Psoas muscle (tissue), 8 donors: ENCODE measurements around the gene GALNT17. TPM values are rescaled to one million over a fixed set of nuclear protein-coding genes. Genes with fewer than 3 reads are reported as not detected.

Source experiments
- ATAC-seq, 4 donors: fragments of 200-7000 bp; cut with Tn5 transposase; one replicate each; pipeline ENCODE4 v1.9.1; 2020; ENCODE audit warnings: moderate library complexity in 3 of 4, mild to moderate bottlenecking in 2 of 4
- DNase-seq, 2 donors: peaks; one replicate each; pipeline ENCODE4 v3.0.0-alpha.2; 2020
- H3K27ac ChIP-seq: fragments of 200-600 bp; one replicate; pipeline ENCODE4 v1.8.0; 2022
- H3K27me3 ChIP-seq, 3 donors: fragments of 200-600 bp in 1 of 3; one replicate each; pipeline versions ENCODE4 v1.6.1 to v1.8.0; 2013 to 2022; ENCODE audit warnings: low read length in 2 of 3, mild to moderate bottlenecking in 2 of 3, moderate library complexity in 1 of 3; ENCODE audit not compliant: insufficient read depth in 3 of 3
- H3K36me3 ChIP-seq, 2 donors: fragments of 200-600 bp in 1 of 2; one replicate each; pipeline versions ENCODE4 v1.6.1 to v1.8.0; 2013 to 2022; ENCODE audit warnings: low read depth in 1 of 2, mild to moderate bottlenecking in 1 of 2, moderate library complexity in 1 of 2; ENCODE audit not compliant: insufficient read depth in 1 of 2
- H3K4me1 ChIP-seq: fragments of 200-600 bp; one replicate; pipeline ENCODE4 v1.8.0; 2022
- H3K4me3 ChIP-seq: fragments of 200-600 bp; one replicate; pipeline ENCODE4 v1.8.0; 2022; ENCODE audit warnings: mild to moderate bottlenecking
- H3K9me3 ChIP-seq: fragments of 200-600 bp; one replicate; pipeline ENCODE4 v1.8.0; 2022
- CTCF ChIP-seq: fragments of 200-600 bp; IDR thresholded peaks from one replicate; pipeline ENCODE4 v1.8.0; 2022; ENCODE audit warnings: antibody characterized with exemption
- WGBS, 3 donors: extraction: QIAGEN DNeasy Blood & Tissue Kit; methylation state at CpG; one replicate each; pipeline versions ENCODE4 v1.1.6 to v1.1.7; 2013; 5-methylcytosine and 5-hydroxymethylcytosine counted together
- intact Hi-C, 2 donors: fragments of 100-400 bp; cut with DNase I; formaldehyde crosslinking; loops; one replicate each; pipeline versions ENCODE4 v1.11.0 to v1.14.2; 2022
- polyA plus RNA-seq, 3 donors: library from polyadenylated mRNA; stranded (reverse); fragments of 200-250 nt; gene quantifications; one replicate each; pipeline ENCODE4 v1.2.3, GENCODE V29; 2013
- total RNA-seq, 4 donors: library from RNA; stranded (reverse); fragmentation: NEBNext Ultra II Directional in 2 of 4; extraction: Animal tissue kit (Norgen Biotek cat#: 25700) in 2 of 4; gene quantifications; one replicate each; pipeline versions ENCODE4 v1.2.1 to v1.2.4, GENCODE V29; 2021 to 2023
- donor health status: healthy with polysubstance abuse.
- donor health status: DM: no; HTN: no; CAD: no; lungs with moderate emphysema.
- donor health status: Bipolar disorder and iron deficiency.
- donor health status: healthy.
- donor health status: DM: yes; HTN: yes; CAD: no.
- donor health status: DM: no; HTN: no; CAD: no.
- donor health status: DM: no; HTN: no; CAD: no.
- donor health status: DM: yes; HTN: yes; CAD: no.

GALNT17 gene
- total and polyA plus RNA-seq, 7 donors, result 0.17 to 3.5 (median 0.65) TPM

- H3K27me3 ChIP-seq, result no peaks in the 10 kb centered on the region
- intact Hi-C loops, result no loop called here
- no peak overlapping the region for H3K27ac ChIP-seq
- no peak for ATAC-seq
- DNase-seq, result no peak
- no peak for TF ChIP-seq CTCF
- H3K4me3 ChIP-seq, result no peak overlapping the region
- H3K36me3 ChIP-seq, result no peaks in the 10 kb centered on the region
- no peaks in the 10 kb centered on the region for H3K9me3 ChIP-seq
- no peaks in the 10 kb centered on the region for H3K4me1 ChIP-seq
- 95 to 97% (median 96%) methylated on average over 3 of the region's 3 CpGs for WGBS, 3 donors
Measured at GRCh38 chr7:71120096-71120495, 11.8 kb upstream of the GALNT17 start.

DNA sequence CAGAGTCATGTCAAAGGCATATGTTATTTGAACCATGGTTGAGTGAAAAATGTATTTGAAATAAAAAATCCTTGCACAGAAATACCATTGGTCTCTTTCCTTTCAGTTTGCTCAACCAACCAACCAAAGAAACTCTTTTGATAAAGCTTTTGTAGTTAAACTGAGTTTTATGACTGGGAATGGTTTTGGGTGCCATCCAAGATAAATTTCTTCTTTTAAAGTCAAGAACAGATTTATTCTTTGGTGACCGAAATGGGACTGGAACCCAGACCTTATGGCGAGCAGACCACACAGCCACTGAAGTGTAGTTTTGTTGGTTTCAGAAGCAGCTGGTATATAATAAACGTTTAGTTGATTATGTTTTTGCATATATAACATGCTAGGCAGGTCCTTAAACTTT lies 2.8 kb upstream of the GALNT17 start:
- Histone ChIP-seq H3K9me3 (no peaks in the 10 kb centered on the region), H3K4me3 (no peak overlapping the region), H3K27me3 (peaks cover 0 to 57% (median 0%) of the 10 kb centered on the region in 3 donors), H3K27ac (no peak overlapping the region), H3K36me3 (no peaks in the 10 kb centered on the region), H3K4me1 (peaks cover 3% of the 10 kb centered on the region)
- DNase-seq, result no peak
- WGBS, 3 donors, result 71 to 78% (median 74%) methylated on average over 3 of the region's 3 CpGs
- no peak for ATAC-seq
- intact Hi-C loops, result no loop called here
- no peak for TF ChIP-seq CTCF

DNA sequence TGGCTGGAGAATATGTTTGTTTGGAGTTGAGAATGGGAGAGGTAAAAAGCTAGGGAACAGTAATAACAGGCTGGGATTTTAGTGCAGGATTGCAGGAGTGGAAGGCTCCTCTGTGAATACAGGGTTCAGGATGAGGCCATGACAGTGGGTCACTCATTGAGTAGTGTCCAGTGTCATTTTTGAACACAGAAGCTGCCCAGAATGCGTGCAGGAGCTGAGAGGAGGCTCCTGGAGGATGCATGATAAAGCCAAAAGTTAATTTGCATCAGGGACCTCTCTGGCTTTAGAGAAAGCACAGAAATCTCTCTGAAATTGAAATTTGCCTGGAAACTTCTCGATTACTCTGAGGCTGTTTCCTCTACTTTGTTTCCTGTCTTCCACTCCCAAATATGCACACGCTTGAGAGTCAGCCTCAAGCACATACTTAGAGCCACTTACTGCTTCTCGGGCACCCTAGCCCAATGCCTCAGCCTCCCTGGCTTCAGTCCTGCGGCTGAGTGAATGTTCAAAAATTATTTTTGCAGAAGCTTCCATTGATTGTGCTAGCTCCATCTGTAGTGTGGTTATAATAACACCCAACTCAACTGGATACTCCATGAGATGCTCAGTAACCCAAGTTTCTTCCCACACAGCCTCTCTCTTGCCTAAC lies 1.8 kb upstream of the GALNT17 start:
- Histone ChIP-seq H3K27ac (no peak overlapping the region), H3K9me3 (no peaks in the 10 kb centered on the region), H3K27me3 (peaks cover 0 to 57% (median 0%) of the 10 kb centered on the region in 3 donors), H3K36me3 (no peaks in the 10 kb centered on the region), H3K4me3 (no peak overlapping the region), H3K4me1 (peaks cover 3% of the 10 kb centered on the region)
- DNase-seq, result no peak
- ATAC-seq, result no peak
- TF ChIP-seq CTCF, result no peak
- WGBS, 3 donors, result 35 to 60% (median 40%) methylated on average over 5 of the region's 5 CpGs
- intact Hi-C loops, result loop anchor here in 1 of 2 donors (10.0 kb wide), 2 partner anchors 105 to 605 kb away; no protein-coding TSS in a partner anchor

GRCh38 chr7:71131256-71132126 lies 453 bp upstream of the GALNT17 start:
- ATAC-seq (peak; percentile 71 to 87 (median 81)), DNase-seq (peak in 1 of 2 donors; percentile 46)
- Histone ChIP-seq H3K4me1 (peaks cover 3% of the 10 kb centered on the region), H3K4me3 (peak overlapping the region; percentile 68), H3K27ac (peak overlapping the region; percentile 36), H3K27me3 (peaks cover 0 to 57% (median 0%) of the 10 kb centered on the region in 3 donors), H3K36me3 (no peaks in the 10 kb centered on the region), H3K9me3 (no peaks in the 10 kb centered on the region)
- WGBS, 3 donors, result 0 to 1% (median 1%) methylated on average over 92 to 113 of the region's 113 CpGs
- TF ChIP-seq CTCF, result peak; percentile 22
- intact Hi-C loops, result loop anchor here in 1 of 2 donors (10.0 kb wide), 2 partner anchors 103 to 603 kb away; no protein-coding TSS in a partner anchor
